ENCODE data around the gene MXD4. TPM values are rescaled to one million over a fixed set of nuclear protein-coding genes. Genes with fewer than 3 reads are reported as not detected.

Gene MXD4
- polyA plus RNA-seq, 1 of the 3 experiments (the other 2 are of a cell fraction), result 38.6 TPM

GRCh38 chr4:2241003-2241402 lies 20.9 kb downstream of the MXD4 start (continued):
- TF ChIP-seq IRF3 (IDR thresholded peaks at IDR 0.05; ENCODE audit: low read depth, low read length) (no peak), POLR2AphosphoS5 (IDR thresholded peaks at IDR 0.05; ENCODE audit: low read depth, low read length) (no peak), ZBTB33 (IDR thresholded peaks at IDR 0.05; ENCODE audit: borderline replicate concordance, low read depth) (no peak), TCF12 (IDR thresholded peaks at IDR 0.05) (no peak)

- TF ChIP-seq GATA2 (CRISPR knock-in tag; IDR thresholded peaks at IDR 0.05) (no peak), TAF1 (IDR thresholded peaks at IDR 0.05; ENCODE audit: borderline replicate concordance, low read depth, low read length) (no peak), RFX5 (IDR thresholded peaks at IDR 0.05; ENCODE audit: low read length) (no peak), IRF3 (IDR thresholded peaks at IDR 0.05; ENCODE audit: low read depth, low read length) (no peak), MXI1 (IDR thresholded peaks at IDR 0.05; ENCODE audit: low read depth, low read length) (no peak), NFIC (IDR thresholded peaks at IDR 0.05; ENCODE audit: borderline replicate concordance) (no peak), MAX (IDR thresholded peaks at IDR 0.05; ENCODE audit: low read depth) (no peak), CHD2 (IDR thresholded peaks at IDR 0.05; ENCODE audit: low read length, partially characterized antibody) (no peak), ZBTB33 (IDR thresholded peaks at IDR 0.05; ENCODE audit: borderline replicate concordance, low read depth) (no peak), POLR2AphosphoS5 (IDR thresholded peaks at IDR 0.05; ENCODE audit: low read depth, low read length) (no peak), JUND (IDR thresholded peaks at IDR 0.05) (no peak), TCF12 (IDR thresholded peaks at IDR 0.05) (no peak), PBX3 (IDR thresholded peaks at IDR 0.05) (no peak)
- no peak overlapping the region for H3K4me3 ChIP-seq (ENCODE audit: low read depth in 2 of 2, low read length in 1 of 2)
- no peaks in the 10 kb centered on the region for H3K9me3 ChIP-seq
- H3K4me1 ChIP-seq (ENCODE audit: control insufficient read depth in 1 of 2, insufficient read depth in 2 of 2, low read depth in 1 of 2, low read length in 1 of 2), result peaks cover 23 to 28% of the 10 kb centered on the region in 2 experiments; a peak in 3 of 4 replicates
- no peaks in the 10 kb centered on the region for H3K9me2 ChIP-seq
- no peaks in the 10 kb centered on the region for H3K27me3 ChIP-seq (ENCODE audit: insufficient read depth)
- peaks cover 29% of the 10 kb centered on the region; the same call in 1 of the 2 replicates for H4K20me1 ChIP-seq (ENCODE audit: insufficient read depth)
- no peak for DNase-seq
- no peak overlapping the region for H2AFZ ChIP-seq (ENCODE audit: low read depth)
- POLR2A ChIA-PET, result no interaction called here
- CTCF ChIA-PET, result interaction anchor here (1.2 to 1.9 kb wide), 3 partner anchors 12 to 225 kb away, joined by 4 to 21 read pairs (median 7); no protein-coding TSS in a partner anchor
- H3K36me3 ChIP-seq (replicated peaks in 1 of 2; ENCODE audit: control insufficient read depth in 1 of 2, insufficient read depth in 2 of 2, low read length in 1 of 2), result peaks cover 48 to 51% of the 10 kb centered on the region in 2 experiments
- no peak overlapping the region for H3K27ac ChIP-seq (ENCODE audit: low read depth in 2 of 2, low read length in 1 of 2)
- no peak overlapping the region for H3K9ac ChIP-seq
- 69% methylated on average over 3 of the region's 3 CpGs for WGBS (ENCODE audit: low lambda C conversion rate)
- peaks cover 60% of the 10 kb centered on the region for H3K79me2 ChIP-seq (ENCODE audit: insufficient read depth)
- H3F3A ChIP-seq (replicated peaks; ENCODE audit: insufficient read depth), result peaks cover 7% of the 10 kb centered on the region
- H3K4me2 ChIP-seq, result no peak overlapping the region
Measured at GRCh38 chr4:2236944-2237666, 24.8 kb downstream of the MXD4 start.

Measured in SK-N-SH (cell line).